Measurements from ENCODE around the gene ARL4D.
"Not testable (repeated sequence)": the region's sequence is repeated elsewhere in the genome, so short reads cannot be mapped to it uniquely, and the experiment has no call there.

Gene ARL4D

DNA sequence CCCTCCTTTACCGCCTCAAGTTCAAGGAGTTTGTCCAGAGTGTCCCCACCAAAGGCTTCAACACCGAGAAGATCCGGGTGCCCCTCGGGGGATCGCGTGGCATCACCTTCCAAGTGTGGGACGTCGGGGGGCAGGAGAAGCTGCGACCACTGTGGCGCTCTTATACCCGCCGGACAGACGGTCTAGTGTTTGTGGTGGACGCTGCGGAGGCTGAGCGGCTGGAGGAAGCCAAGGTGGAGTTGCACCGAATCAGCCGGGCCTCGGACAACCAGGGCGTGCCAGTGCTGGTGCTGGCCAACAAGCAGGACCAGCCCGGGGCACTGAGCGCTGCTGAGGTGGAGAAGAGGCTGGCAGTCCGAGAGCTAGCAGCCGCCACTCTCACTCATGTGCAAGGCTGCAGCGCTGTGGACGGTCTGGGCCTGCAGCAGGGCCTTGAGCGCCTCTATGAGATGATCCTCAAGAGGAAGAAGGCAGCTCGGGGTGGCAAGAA lies 1.1 kb downstream of the ARL4D start:
- DNase-seq: no peak

DNA sequence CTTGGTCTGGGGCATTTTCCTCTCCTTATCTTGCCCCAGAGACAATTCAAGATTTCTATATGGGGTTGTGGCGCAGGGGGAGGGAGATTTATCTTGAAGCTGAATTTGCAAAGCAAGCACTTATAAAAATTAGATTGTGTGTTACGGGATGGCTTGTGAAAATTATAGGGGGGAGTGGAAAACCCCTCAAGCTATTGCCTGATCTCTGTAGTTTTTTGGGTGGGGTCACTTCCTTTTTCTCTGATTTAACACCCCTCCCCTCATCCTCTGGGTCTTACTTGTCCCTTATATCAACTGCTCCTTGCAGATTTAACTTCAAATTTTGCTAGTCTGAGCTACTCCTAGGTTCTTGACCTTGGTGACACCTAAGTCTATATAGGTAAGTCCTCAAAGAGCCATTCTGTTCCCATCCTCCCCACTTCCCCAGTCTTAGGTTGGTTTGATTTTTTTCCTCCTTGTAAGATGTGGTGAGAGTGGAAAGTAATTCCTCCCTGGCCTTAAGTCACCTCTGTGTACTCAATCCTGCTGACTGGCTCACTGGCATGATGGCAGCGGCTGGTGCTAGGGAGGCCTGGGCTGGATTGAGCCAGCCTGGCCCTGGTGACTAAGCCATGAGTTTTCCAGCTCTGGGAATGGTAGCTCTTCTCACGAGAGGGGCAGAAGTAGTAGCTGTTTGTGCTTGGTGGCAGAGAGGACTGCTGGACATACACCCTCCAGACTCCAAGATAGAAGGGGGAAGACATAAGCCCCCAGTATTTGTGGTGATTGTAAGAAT lies 2.3 kb downstream of the ARL4D start:
- no peak for DNase-seq

DNA sequence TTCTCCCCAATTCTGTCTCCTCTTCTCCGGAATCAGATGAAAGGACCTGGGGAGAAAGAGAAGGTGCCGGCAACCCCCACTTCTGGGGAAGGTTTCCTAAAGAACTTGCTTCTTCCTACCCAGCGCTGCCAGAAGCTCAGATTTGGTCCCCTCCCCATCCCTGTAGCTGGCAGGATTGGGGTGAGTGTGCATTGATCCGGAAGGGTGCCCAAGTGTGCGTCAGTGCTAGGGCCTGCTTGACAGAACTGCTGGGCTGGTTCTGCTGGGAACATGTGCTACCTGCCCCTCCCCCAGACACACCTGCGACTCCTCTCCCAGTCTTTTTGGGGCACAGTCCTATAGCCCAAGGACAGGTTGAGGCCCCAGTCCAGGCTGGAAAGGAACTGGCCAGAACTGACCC lies 3.3 kb downstream of the ARL4D start:
- DNase-seq: no peak

DNA sequence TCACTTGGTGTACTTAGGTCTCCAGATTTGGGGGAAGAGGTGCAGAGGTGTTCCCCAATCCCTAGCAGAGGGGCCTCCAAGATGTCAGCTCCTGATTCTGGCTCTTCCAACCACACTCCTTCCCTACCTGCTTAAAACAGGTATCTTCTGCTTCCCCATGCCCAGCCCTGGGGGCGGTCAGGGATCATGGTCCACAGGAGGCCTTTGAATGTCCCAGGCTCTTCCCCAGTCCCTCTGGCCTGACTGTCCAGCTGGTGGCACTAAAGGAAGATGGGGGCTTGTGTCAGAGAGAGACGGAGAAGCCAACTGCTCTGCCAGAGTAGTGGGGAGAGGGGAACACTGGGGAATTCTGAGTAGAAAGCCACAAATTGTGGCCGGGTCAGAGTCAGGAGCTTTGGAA lies 3.8 kb downstream of the ARL4D start:
- no peak for DNase-seq

DNA sequence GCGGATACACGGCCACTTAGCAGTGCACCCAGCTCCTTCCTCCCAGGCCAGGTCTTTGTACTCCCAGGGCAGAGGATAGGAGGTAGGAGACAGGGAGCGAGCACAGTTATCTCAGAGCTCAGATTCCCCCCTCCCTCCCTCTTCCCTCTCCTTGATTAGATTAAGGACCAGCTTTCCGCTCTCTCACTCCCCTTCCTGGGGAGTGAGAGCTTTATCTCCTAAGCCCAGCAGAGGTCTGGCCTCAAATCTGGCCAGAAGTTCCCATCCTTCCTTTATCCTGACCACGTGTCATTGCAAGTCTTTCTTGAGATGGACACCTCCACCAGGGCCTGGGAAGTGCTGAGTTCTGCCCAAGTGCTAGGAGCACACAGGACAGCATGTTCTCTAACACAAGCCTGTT lies 5.1 kb downstream of the ARL4D start:
- no peak for DNase-seq

DNA sequence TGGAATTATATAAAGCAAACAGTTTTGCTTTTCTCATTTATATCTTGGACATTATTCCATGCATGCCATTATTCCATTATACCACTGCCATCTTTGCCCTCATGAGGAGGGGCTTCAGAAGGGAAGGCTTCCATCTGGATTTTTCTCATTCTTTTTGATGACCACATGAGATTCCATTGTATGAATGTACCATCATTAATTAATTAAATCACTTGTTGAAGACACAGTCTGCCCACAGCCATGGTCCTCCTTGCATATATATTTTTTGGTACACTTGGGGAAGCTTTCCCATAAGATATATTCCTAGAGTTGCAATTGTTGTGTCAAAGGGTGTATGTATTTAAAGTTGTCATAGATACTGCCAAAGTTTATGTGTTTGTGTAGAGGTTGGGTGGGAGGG lies 7.1 kb downstream of the ARL4D start:
- DNase-seq: no peak

DNA sequence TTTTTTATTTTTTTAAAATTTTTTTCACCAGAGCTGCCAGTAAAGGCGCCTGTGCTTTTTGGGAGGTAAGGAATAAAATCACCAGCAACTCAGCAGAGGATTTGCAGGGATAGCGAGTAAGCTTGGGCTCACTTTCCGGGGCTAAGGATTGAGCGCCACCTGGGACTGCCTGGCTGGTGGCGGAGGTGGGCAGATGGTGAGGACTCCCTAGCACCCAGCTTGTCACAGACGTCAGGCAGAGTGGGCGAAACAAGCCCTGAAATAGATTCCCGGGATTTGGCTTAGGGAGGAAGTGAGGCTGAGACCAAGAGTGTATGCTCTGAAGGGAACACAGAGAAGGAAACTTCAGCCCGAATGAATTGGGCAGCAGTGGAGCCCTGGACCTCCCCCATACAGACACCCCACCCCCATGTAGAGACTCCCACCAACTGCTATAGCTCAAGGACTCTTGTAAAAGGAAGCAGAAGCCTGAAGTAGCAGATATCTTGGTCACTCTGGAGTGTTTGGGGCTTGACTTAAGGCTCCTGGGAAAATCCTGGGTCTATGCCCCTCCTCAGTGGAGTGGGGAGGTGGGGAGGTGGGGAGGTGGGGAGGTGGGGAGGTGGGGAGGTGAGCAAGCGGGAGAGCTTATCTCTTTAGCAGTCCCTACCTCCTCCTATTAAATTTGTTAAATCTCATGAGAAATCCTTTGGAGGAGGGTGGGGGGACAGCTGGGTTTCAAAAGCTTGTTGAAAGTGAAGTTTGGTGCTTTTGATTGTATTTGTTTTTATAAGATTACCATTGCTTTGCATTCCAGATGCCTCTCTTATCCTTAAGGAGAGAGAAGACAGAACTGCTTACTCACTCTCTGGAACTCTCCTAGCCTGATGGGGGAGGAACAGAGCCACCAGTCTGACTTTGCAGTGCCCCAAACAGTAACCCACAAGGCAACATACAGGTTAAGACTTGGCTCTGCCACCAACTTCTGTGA lies 8.2 kb downstream of the ARL4D start:
- no peak for DNase-seq

DNA sequence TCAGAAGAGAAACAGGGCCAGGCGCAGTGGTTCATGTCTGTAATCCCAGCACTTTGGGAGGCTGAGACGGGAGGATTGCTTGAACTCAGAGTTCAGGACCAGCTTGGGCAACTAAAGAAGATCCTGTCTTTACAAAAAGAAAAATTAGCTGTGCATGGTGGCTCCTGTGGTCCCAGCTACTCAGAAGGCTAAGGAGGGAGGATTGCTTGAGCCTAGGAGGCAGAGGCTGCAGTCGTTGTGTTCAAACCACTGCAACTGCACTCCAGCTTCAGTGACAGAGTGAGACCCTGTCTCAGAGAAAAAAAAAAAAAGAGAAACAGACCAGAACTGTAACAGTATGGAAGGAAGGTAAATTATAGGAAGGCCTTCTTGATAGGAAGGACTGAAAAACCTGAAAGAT lies 10.3 kb downstream of the ARL4D start:
- no peak for DNase-seq

DNA sequence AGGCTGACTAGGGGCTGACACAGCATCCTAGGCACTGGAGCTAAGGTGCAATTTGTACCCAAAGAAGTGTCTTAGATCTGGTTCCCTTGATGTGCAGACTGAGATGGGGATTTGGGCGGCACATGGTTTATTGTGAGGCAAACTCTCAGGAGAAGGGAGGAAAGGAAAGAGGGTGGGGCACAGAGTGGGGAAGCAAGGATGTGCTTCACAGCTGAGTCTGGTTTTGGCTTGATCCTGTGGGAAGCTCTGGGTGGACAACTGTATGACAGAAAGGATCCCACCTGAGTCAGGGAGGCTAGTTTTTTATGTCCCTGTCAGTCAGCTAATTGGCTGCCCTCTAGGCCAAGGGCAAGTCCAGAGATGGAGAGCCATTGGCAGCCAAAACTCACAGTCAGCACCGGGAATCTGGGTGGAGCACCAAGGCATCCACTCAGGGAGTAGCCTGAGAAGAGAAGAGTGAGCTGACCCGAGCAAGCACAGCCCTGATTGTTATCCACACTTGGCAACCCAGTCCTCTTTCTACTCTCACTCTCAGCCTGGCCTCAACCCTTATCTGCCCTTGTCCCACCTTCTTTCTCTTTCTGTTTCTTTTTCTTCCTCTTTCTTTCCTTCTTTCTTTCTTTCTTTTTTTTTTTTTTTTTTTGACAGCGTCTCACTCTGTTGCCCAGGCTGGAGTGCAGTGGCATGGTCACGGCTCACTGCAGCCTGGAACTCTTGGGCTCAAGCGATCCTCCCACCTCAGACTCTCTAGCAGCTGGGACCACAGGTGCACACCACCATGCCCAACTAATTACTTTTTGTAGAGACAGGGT lies 12.0 kb downstream of the ARL4D start:
- DNase-seq: no peak

DNA sequence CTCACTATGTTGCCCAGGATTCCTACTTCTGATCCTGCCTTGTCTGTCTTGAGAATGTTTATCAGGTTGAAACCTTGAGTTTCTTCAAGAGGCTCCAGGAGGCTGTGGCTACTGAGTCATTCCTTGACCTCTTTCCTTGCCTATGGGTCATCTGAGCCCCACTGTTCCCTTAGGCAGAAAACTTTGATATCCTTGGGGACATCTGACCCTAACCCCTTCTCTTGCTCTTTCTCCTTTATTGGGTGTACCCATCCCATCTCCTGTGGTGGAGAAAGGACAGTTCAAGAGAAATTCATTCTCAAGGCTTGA lies 12.5 kb downstream of the ARL4D start:
- no peak for DNase-seq

DNA sequence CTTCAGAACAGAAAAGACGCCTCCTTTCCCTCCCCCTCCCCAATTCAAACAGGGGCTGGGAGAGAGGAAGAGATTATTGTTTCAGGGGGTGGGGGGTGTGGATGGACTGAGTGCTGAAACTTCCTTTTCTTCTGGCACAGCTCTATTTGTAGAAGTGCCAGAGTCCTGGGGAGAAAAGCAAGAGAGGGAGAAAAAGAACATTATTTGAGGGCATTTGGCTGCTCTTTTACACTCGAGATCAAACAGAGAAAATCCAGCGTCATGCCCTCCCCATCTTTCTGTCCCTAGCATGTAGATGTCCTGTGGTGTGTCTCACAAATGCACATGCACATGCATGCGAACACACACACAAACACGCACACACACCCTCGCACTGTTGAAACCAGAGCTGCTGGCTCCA lies 13.0 kb downstream of the ARL4D start:
- DNase-seq: no peak

DNA sequence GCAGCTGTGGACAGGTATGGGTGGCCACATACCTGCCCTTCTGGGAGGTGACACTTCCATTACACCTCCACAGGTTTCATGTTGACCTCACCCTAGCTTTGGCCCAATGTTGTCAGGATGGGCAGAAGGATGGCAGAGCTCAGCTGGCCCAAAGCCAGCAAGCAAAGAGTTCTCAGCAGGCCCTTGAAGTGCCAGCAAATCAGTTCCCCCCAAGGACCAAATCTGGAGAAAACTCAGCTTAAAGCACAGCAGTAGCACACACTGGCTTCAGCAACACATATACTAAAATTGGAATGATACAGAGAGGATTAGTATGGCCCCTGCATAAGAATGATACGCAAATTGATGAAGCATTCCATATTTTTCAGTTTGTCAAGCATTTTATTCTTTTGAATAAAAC lies 13.4 kb downstream of the ARL4D start:
- no peak for DNase-seq

DNA sequence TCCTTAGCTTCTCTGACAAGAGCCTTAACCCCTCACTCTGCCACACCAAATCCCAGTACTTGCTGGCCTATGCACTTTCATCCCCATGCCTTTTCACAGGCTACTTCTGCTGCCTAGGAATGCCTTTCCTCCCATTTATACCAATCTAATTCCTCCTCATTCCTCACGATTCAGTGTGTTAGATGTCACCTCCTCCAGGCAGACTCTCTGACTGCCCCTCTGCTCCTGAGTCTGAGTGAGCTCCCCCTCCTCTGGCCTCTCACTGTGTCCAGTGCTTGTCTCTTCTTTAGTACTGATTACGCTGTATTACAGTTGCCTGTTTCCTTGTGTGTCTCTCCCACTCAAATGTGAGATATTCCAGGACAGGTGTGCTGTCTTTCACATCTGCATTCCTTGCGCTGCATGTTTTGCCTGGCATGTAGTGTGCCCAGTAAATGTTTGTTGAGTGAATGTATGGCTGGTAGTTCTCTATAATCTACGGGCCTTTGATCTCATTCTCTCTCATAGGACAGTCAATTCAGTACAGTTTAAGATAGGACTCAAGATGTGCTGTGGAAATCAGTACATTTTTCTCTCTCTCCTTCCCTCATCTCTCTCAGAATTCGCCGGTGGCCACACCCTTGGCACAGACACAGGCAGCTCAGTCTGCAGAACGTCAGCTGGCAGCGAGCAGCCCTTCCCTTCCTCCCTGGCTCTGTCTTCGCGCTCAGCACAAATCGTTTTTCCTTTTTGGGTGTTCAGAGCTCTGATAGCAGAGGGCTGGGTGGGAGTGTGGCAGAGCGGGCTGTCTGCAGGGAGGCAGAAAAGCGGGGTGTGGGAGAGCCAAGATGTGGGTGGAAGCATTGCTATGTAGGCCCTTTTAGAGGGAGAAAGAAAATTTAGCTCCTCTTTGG lies 18.5 kb downstream of the ARL4D start:
- no peak for DNase-seq

DNA sequence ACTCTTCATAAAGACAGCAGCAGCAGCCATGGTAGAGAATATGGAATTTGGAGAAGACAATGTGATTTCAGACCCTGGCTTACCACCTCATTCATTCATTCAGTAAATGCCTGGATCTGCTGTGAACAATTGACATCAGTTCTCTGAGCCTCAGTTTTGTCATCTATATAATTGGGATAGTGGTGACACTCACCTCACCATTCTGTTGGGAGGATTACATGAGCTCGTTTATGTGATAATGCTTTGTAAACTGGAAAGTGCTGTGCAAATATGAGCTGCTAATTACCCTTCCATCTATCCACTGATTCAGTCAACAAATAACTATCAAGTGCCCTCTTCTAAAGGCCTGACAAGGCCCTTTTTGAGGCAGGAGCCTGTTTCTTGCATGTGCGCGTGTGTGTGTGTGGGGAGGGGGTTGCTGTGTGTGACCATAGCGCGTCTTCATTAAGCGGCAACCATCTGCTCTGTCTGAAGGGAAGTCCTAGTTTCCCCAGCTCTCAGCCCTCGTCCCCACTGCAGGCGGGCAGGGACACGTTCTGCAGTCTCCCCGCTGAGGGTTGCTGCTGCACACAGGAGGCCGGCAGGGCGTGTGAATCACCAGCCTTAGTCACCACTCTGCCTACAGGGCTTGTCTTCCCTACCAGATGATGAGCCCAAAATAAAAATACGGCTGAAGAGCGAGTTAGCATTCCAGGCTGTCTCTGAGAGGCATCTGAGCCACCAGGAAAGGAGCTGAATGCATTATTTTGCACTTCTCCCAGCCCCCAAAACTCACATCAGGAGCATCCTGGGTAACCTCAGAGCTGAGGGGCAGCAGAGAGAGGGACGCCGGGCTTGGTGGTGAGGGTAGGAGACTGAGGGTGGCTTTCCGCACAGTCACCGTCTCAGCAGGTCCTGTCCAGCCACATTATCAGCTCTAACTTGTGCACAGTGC lies 19.9 kb downstream of the ARL4D start:
- no peak for DNase-seq

DNA sequence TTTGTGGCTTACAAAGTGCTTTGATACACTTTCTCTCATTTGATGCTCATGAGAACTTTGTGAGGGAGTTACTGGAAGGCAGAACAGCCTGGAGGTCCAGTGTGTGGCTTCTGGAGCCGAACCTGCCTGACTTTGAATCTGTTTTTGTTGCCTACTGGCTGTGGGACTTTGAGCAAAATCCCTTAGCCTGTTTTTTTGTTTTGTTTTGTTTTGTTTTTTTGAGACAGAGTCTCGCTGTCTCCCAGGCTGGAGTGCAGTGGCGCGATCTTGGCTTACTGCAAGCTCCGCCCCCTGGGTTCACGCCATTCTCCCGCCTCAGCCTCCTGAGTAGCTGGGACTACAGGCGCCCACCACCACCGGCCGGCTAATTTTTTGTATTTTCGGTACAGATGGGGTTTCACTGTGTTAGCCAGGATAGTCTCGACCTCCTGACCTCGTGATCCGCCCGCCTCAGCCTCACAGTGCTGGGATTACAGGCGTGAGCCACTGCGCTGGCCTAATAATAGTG lies 20.6 kb downstream of the ARL4D start:
- not testable (repeated sequence) for DNase-seq

DNA sequence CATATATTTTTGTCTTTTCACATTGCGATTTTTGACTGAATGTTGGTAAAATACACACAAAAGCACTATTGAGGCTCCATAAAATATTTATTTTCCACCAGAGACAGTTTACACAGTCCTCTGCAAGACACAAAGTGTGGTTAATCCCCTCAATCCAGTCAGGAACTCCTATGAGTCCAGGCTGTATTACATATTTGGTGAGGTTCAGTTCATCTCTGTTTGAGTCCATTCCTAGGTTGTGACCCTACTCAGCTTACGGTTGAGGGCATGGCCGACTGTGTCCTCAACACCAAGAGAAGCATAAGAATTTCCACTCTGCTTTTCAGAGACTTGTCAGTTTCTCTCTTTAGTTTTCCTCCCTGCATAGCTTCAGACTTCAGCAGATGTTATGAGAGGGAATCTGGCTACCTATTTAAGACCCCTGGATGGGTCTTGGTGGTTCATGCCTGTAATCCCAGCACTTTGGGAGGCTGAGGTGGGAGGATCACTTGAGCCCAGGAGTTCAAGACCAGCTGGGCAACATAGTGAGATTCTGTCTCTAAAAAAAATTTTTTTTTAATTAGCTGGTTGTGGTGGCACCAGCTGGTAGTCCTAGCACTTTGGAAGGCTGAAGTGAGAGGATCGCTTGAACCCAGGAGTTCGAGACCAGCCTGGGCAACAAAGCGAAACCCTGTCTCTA lies 25.1 kb downstream of the ARL4D start:
- no peak for DNase-seq

DNA sequence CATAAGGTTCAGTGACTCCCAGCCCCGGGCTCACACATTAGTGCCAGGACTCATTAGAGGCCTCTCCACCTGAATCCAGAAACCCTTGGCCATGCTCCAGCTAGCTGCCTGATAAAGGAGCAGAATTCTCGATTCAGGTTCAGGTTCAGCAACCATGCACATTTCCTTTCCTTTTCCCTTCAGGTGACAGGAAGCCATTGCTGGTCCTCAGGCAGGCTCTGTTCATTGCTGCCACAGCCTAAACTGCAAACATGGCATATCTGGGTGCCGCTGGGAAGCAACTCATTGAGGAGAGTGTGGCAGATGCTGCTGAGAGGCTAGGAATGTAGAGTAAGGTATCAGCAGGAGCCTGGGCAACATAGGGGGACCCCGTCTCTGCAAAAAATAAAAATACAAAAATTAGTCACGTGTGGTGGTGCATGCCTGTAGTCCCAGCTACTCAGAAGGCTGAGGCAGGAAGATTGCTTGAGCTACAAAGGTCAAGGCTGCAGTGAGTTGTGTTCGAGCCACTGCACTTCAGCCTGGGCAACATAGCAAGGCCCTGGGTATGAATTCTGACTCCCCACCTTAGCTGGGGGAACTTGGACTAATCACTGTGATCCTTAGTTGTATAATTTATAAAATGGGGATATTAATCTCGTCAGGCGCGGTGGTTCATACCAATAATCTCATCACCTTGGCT lies 28.7 kb downstream of the ARL4D start:
- no peak for DNase-seq

DNA sequence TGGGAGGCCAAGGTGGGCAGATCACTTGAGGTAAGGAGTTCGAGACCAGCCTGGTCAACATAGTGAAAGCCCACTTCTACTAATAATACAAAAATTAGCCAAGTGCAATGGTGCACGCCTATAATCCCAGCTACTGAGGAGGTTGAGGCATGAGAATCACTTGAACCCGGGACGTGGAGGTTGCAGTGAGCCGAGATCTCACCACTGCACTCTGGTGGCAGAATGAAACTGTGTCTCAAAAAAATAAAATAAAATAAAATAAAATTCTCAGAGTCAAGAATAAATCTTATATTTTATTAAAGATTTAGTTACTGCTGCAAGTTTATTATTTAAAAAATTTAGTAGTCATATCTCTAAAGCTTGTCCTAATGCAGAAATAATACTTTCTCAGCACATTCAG lies 29.7 kb downstream of the ARL4D start:
- DNase-seq: no peak

DNA sequence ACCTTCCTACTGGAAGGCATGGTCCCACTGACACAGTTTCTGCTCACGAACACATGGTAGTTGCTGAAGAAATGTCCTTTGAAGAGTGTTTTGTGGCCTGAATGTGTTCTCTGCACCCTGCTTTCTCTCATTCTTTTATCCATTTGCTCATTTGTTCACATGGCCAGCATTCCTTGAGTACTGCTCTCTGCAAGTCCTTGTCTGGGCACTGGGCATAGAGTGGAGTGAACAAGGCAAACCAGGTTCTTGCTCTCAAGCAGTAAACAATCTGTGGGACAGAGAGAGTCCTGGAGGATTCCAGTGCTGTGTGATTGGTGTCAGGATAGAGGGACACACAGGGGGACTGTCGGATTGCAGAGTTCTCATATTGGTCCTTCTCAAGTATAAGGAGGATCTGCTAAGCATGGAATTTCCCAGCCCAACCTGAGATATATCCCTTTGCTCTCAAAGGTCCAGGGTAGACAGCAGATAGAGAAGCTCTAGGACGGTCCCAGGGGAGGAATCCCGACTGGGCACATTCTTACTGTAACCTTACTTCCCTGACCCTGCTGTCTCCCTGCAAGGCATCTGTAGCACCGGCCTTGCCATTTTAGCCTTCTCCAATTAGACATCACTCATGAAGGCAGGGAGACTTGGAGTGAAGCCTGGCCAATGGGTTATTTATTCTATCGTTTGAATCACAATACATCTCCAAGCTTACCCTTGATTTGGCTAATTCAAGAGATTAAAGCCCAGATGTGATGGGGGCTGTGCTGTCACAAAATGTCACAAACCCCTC lies 32.3 kb downstream of the ARL4D start:
- DNase-seq: no peak

Measured in stimulated activated CD4-positive, alpha-beta T cell treated with anti-CD3 and anti-CD28 coated beads, Interleukin-4, amount 100 ng/mL, for 1 hour (primary cell).